ENCODE results near the gene LYRM9. TPM values are rescaled to one million over a fixed set of nuclear protein-coding genes. Genes with fewer than 3 reads are reported as not detected.

LYRM9 gene
- total RNA-seq, 1 donor from 2014 or later, result 8.3 TPM

- TF ChIP-seq CTCF (IDR thresholded peaks at IDR 0.05; ENCODE audit: borderline replicate concordance), result no peak
- Histone ChIP-seq H3K4me3 (no peak overlapping the region), H3K36me3 (no peaks in the 10 kb centered on the region), H3K27me3 (ENCODE audit: low read depth) (no peaks in the 10 kb centered on the region), H3K4me1 (peaks cover 11% of the 10 kb centered on the region), H3K9me3 (replicated peaks) (no peaks in the 10 kb centered on the region), H3K27ac (replicated peaks) (no peak overlapping the region)
- no peak for DNase-seq
- intact Hi-C loops (cut with micrococcal nuclease), result no loop called here
These were observed 4.9 kb upstream of the LYRM9 start for GRCh38 chr17:27898096-27898495.

DNA sequence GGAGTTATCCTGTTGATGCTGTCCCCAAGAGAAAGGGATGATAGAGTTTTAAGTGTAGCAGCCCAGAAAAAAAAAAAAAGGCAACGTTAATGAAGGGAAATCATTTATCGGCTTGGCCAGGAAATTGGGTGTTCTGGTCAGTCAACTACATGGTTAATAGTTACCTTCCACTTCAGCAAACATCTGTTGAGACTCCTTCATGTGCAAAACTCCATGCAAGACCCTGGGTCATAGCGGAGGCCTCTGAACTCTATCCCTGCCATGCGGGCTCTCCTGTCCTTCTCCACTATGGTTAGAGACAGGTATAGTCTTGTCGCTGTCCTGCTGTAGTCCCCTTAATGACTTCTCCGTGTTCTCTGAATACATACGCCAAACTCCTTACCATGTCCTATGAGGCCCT lies 3.5 kb upstream of the LYRM9 start:
- H3K36me3 ChIP-seq, result no peaks in the 10 kb centered on the region
- TF ChIP-seq CTCF (IDR thresholded peaks at IDR 0.05; ENCODE audit: borderline replicate concordance), result no peak
- peaks cover 20% of the 10 kb centered on the region for H3K4me1 ChIP-seq
- no peak for DNase-seq
- H3K4me3 ChIP-seq, result no peak overlapping the region
- H3K9me3 ChIP-seq (replicated peaks), result no peaks in the 10 kb centered on the region
- no peaks in the 10 kb centered on the region for H3K27me3 ChIP-seq (ENCODE audit: low read depth)
- intact Hi-C loops (cut with micrococcal nuclease), result no loop called here
- H3K27ac ChIP-seq (replicated peaks), result no peak overlapping the region

GRCh38 chr17:27895940-27896535 lies 2.9 kb upstream of the LYRM9 start:
- no peaks in the 10 kb centered on the region for H3K9me3 ChIP-seq (replicated peaks)
- DNase-seq, result no peak
- intact Hi-C loops (cut with micrococcal nuclease), result no loop called here

DNA sequence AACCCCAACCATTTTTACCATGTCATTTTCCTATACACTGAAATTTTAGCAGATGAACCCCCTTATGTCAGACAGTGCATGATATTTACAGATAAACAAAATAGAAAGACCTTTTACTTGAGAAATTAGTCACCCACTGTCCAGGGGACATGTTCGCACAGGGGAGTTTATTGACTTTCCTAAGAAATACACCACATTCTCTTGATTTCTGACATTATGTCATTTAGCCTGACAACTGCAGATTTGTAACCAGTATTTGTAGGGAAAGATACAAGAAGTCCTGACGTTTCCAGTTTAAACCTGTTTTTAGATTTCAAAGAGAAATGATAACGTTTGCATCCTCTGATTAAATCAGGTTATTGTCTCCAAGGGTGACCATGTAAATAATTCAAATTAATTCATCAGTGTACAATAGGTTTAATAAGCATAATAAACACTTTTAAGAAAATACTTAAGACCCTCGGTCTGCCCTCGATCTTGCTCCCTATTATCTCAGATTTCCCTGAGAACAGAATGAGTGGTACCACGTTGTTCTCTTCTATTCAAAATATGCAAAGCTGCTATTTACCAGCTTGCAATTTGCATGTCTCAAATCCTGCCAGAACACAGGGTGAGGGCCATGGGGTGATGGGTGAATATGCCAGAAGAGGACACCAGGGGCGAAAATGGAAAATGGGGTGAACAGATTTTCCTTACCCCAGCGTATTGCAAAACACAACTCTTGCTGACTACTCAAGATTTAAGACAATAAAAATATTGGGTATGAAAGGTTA lies 2.1 kb upstream of the LYRM9 start:
- no peak for TF ChIP-seq CTCF (IDR thresholded peaks at IDR 0.05; ENCODE audit: borderline replicate concordance)
- Histone ChIP-seq H3K9me3 (replicated peaks) (no peaks in the 10 kb centered on the region), H3K27me3 (ENCODE audit: low read depth) (no peaks in the 10 kb centered on the region), H3K4me1 (peaks cover 20% of the 10 kb centered on the region), H3K27ac (replicated peaks) (no peak overlapping the region), H3K36me3 (no peaks in the 10 kb centered on the region), H3K4me3 (no peak overlapping the region)
- intact Hi-C loops (cut with micrococcal nuclease), result no loop called here
- DNase-seq, result no peak

More at GRCh38 chr17:27895940-27896535, 2.9 kb upstream of the LYRM9 start:
- Histone ChIP-seq H3K27me3 (ENCODE audit: low read depth) (no peaks in the 10 kb centered on the region), H3K27ac (replicated peaks) (no peak overlapping the region), H3K4me3 (no peak overlapping the region), H3K4me1 (peaks cover 20% of the 10 kb centered on the region), H3K36me3 (no peaks in the 10 kb centered on the region)
- no peak for TF ChIP-seq CTCF (IDR thresholded peaks at IDR 0.05; ENCODE audit: borderline replicate concordance)

DNA sequence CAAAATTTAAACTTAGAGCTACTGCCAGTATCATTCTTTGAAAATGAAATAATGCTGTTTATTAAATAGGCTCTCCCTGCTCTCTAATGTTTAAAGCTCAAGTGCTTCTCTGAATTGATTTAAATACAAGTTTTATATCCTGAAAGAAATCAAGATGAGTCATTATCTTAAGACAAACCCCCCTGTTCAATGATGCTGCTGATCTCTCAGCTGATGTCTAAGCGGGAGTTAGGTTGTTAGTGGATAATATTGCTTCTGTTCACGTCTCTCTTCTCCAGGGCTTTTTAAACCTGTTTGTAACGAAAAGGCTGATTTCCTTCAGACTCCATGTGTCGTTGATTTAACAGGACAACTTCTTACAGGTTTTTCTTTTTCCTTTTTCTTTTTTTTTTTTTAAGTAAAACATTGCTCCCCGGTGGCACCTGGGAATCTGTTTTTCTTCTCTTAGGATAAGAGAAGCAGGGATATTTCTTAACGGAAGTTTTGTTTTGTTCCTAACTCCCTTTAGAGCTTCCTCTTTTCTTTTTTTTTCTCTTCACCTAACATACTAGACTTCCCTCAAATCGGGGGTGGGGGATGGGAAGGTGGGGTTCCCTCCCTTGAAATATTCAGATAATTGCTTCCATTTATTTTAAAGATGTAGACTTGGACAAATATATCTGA lies 807 bp upstream of the LYRM9 start:
- H3K9me3 ChIP-seq (replicated peaks), result no peaks in the 10 kb centered on the region
- H3K27ac ChIP-seq (replicated peaks), result peak overlapping the region; percentile 91
- no peak for DNase-seq
- H3K4me1 ChIP-seq, result peaks cover 28% of the 10 kb centered on the region
- H3K36me3 ChIP-seq, result no peaks in the 10 kb centered on the region
- no peak for TF ChIP-seq CTCF (IDR thresholded peaks at IDR 0.05; ENCODE audit: borderline replicate concordance)
- H3K4me3 ChIP-seq, result peak overlapping the region; percentile 77
- no peaks in the 10 kb centered on the region for H3K27me3 ChIP-seq (ENCODE audit: low read depth)
- intact Hi-C loops (cut with micrococcal nuclease), result loop anchor here (5.0 kb wide), 1 partner anchor 92 kb away; the partner anchor contains the start of gene NOS2

Measured in left ventricle myocardium inferior (tissue), 1 donor.